HCT116 (cell line): ENCODE measurements around the gene KCNE1. TPM values are rescaled to one million over a fixed set of nuclear protein-coding genes. Genes with fewer than 3 reads are reported as not detected.

Source experiments
- ATAC-seq: fragments of 200-7000 bp; cut with Tn5 transposase; 2 replicates; pipeline ENCODE4 v1.9.1; 2020; ENCODE audit warnings: mild to moderate bottlenecking, moderate library complexity
- BruUV-seq: library from RNA; stranded (reverse); fragments of 400-500 nt; replicated peaks from 2 replicates; lab custom pipeline; 2021; lab: Mats Ljungman, UMichigan
- CTCF ChIA-PET: fragments of 300-600 bp; sonication (Branson Sonifier 250); formaldehyde crosslinking; loops from one replicate; lab custom pipeline; 2021; ENCODE audit warnings: antibody characterized with exemption; lab: Charles Lee
- POLR2A ChIA-PET: fragments of 300-600, 350-600 bp; sonication (Branson Sonifier 250); formaldehyde crosslinking; loops from one replicate; lab custom pipeline; 2021; ENCODE audit warnings: antibody characterized with exemption; lab: Charles Lee
- RAD21 ChIA-PET, 2 experiments: fragments of 300-600 bp; sonication (Branson Sonifier 250); formaldehyde crosslinking; loops; one replicate each; lab custom pipeline; 2023; ENCODE audit warnings: low total read pairs in 2 of 2; ENCODE audit not compliant: uncharacterized antibody in 2 of 2, unreplicated experiment in 2 of 2, low non-redundant PET in 1 of 2; lab: Charles Lee
- DNase-seq: peaks from one replicate; pipeline ENCODE4 v3.0.0-alpha.2; 2010; ENCODE audit warnings: low read depth, low spot score
- H2AFZ ChIP-seq: fragments of 200-600 bp; shearing (Covaris generic), sonication (generic); 2 replicates; pipeline ENCODE4 v1.6.1; 2017; ENCODE audit warnings: low read depth, mixed run types, mixed read lengths, antibody characterized with exemption, low read length; ENCODE audit not compliant: poor library complexity, severe bottlenecking
- H3K27ac ChIP-seq: 2 replicates; pipeline ENCODE4 v1.5.1; 2012; ENCODE audit warnings: low read depth, low read length
- H3K27me3 ChIP-seq: fragments of 200-600 bp; sonication (generic); 2 replicates; pipeline ENCODE4 v1.6.1; 2016; ENCODE audit warnings: mixed run types, low read length, mixed read lengths; ENCODE audit not compliant: insufficient read depth
- H3K36me3 ChIP-seq, 2 experiments: fragments of 200-500 bp in 1 of 2; fragments of 200-600 bp in 1 of 2; sonication (Bioruptor generic) in 1 of 2; sonication (generic) in 1 of 2; 2 replicates each; pipeline versions ENCODE4 v1.5.1 to v1.6.1; 2014 to 2016; ENCODE audit warnings: low read length in 2 of 2, inconsistent platforms in 1 of 2, mixed read lengths in 1 of 2, mixed run types in 1 of 2; ENCODE audit not compliant: insufficient read depth in 2 of 2, control insufficient read depth in 1 of 2
- H3K4me1 ChIP-seq, 2 experiments: fragments of 200-600 bp in 1 of 2; sonication (generic) in 1 of 2; 2 replicates each; pipeline versions ENCODE4 v1.5.1 to v1.6.1; 2012 to 2017; ENCODE audit warnings: low read length in 2 of 2, inconsistent platforms in 1 of 2, mild to moderate bottlenecking in 1 of 2, mixed read lengths in 1 of 2, mixed run types in 1 of 2, moderate library complexity in 1 of 2; ENCODE audit not compliant: insufficient read depth in 2 of 2, control insufficient read depth in 1 of 2
- H3K4me2 ChIP-seq: fragments of 200-600 bp; sonication (generic); 2 replicates; pipeline ENCODE4 v1.6.1; 2017; ENCODE audit warnings: mixed run types, low read length, mixed read lengths
- H3K4me3 ChIP-seq, 2 experiments: fragments of 200-600 bp in 1 of 2; sonication (generic) in 1 of 2; replicated peaks in 1 of 2; 2 replicates each; pipeline ENCODE4 v1.5.1; 2011 to 2016; ENCODE audit warnings: low read length in 2 of 2, control low read depth in 1 of 2, low read depth in 1 of 2, mild to moderate bottlenecking in 1 of 2, mixed read lengths in 1 of 2, mixed run types in 1 of 2
- H3K79me2 ChIP-seq: fragments of 200-600 bp; sonication (generic); 2 replicates; pipeline ENCODE4 v1.6.1; 2017; ENCODE audit warnings: mild to moderate bottlenecking, mixed run types, low read length, moderate library complexity, mixed read lengths; ENCODE audit not compliant: insufficient read depth
- H3K9ac ChIP-seq: fragments of 200-600 bp; sonication (generic); 2 replicates; pipeline ENCODE4 v1.6.1; 2016; ENCODE audit warnings: low read length, mixed read lengths
- H3K9me2 ChIP-seq: fragments of 200-600 bp; sonication (generic), shearing (Covaris generic); 2 replicates; pipeline ENCODE4 v1.6.1; 2017; ENCODE audit warnings: mixed run types, mild to moderate bottlenecking, moderate library complexity; ENCODE audit not compliant: insufficient read depth
- H3K9me3 ChIP-seq, 2 experiments: fragments of 200-500 bp in 1 of 2; fragments of 200-600 bp in 1 of 2; sonication (Bioruptor generic) in 1 of 2; sonication (generic) in 1 of 2; 2 replicates each; pipeline ENCODE4 v1.6.1; 2014 to 2017; ENCODE audit warnings: low read length in 2 of 2, mixed read lengths in 2 of 2, inconsistent platforms in 1 of 2, low read depth in 1 of 2, mild to moderate bottlenecking in 1 of 2, mixed run types in 1 of 2, moderate library complexity in 1 of 2; ENCODE audit not compliant: control insufficient read depth in 1 of 2, insufficient read depth in 1 of 2
- H4K20me1 ChIP-seq: fragments of 200-600 bp; sonication (generic), shearing (Covaris generic); 2 replicates; pipeline ENCODE4 v1.6.1; 2017; ENCODE audit warnings: mixed run types, mild to moderate bottlenecking, moderate library complexity; ENCODE audit not compliant: insufficient read depth
- CBX3 ChIP-seq: IDR thresholded peaks from 2 replicates; pipeline ENCODE4 v1.6.1; 2012; ENCODE audit warnings: low read depth
- EGR1 ChIP-seq: IDR thresholded peaks from 2 replicates; pipeline ENCODE4 v1.6.1; 2012; ENCODE audit warnings: low read depth
- EZH2 ChIP-seq: fragments of 200-600 bp; sonication (generic); IDR thresholded peaks from 2 replicates; pipeline ENCODE4 v1.6.1; 2017; ENCODE audit warnings: antibody characterized with exemption, mixed run types
- EZH2phosphoT487 ChIP-seq: fragments of 200-600 bp; IDR thresholded peaks from 2 replicates; pipeline ENCODE4 v1.6.1; 2018; ENCODE audit warnings: antibody characterized with exemption, borderline replicate concordance
- FOSL1 ChIP-seq: IDR thresholded peaks from 2 replicates; pipeline ENCODE4 v1.6.1; 2012; ENCODE audit warnings: low read depth
- JUND ChIP-seq: IDR thresholded peaks from 2 replicates; pipeline ENCODE4 v1.6.1; 2012
- POLR2A ChIP-seq: IDR thresholded peaks from 2 replicates; pipeline ENCODE4 v1.7.0; 2011; ENCODE audit warnings: borderline replicate concordance; ENCODE audit not compliant: insufficient read depth, insufficient read length; ENCODE audit errors: extremely low read depth
- SIN3A ChIP-seq: IDR thresholded peaks from 2 replicates; pipeline ENCODE4 v1.6.1; 2012; ENCODE audit warnings: low read depth
- SP1 ChIP-seq: IDR thresholded peaks from 2 replicates; pipeline ENCODE4 v1.6.1; 2012; ENCODE audit warnings: low read depth
- SRF ChIP-seq: IDR thresholded peaks from 2 replicates; pipeline ENCODE4 v1.6.1; 2012; ENCODE audit warnings: low read depth
- YY1 ChIP-seq: IDR thresholded peaks from 2 replicates; pipeline ENCODE4 v1.6.1; 2011; ENCODE audit warnings: low read length, low read depth, moderate library complexity, mild to moderate bottlenecking; ENCODE audit not compliant: insufficient replicate concordance; ENCODE audit errors: extremely low read depth
- ZFX ChIP-seq: fragments of 450-650 bp; IDR thresholded peaks from 2 replicates; pipeline ENCODE4 v1.6.1; 2017
- intact Hi-C: fragments of 100-400 bp; cut with micrococcal nuclease; formaldehyde crosslinking; loops from 2 replicates; pipeline ENCODE4 v1.10.0; 2022
- total RNA-seq: library from RNA; stranded (reverse); gene quantifications from one replicate; pipeline ENCODE4 v1.2.1, GENCODE V29; 2021; ENCODE audit not compliant: unreplicated experiment
- TF ChIP-seq, protein P1 (sequence below): IDR thresholded peaks from 2 replicates; pipeline ENCODE4 v1.6.1; 2012
- TF ChIP-seq, protein P2 (sequence below): IDR thresholded peaks from 2 replicates; pipeline ENCODE4 v1.6.1; 2012
- TF ChIP-seq, protein P3 (sequence below): IDR thresholded peaks from 2 replicates; pipeline ENCODE4 v1.6.1; 2012; ENCODE audit warnings: low read depth

Gene KCNE1
- total RNA-seq, 1 experiment from 2014 or later, result not detected

DNA sequence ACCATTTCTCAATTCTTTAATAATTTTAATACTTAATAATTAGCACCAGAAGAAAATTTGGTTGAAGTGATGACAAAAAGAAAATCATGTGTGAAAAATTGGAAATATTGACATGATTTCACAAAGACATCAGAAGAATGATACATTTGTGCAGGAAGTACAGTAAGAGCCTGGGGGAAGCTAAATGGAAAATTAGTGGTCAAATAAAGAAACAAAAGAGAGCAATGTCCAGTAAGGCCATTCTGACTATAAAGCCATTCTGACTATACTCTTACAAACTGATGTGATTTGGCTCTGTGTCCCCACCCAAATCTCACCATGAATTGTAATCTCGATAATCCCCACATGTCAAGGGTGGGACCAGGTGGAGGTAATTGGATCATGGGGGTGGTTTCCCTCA, 48.6 kb upstream of the KCNE1 start:
- Histone ChIP-seq H3K79me2 (no peaks in the 10 kb centered on the region), H3K27ac (no peak overlapping the region), H3K4me1 (no peaks in the 10 kb centered on the region), H3K9me2 (no peaks in the 10 kb centered on the region), H4K20me1 (no peaks in the 10 kb centered on the region), H3K36me3 (no peaks in the 10 kb centered on the region), H2AFZ (no peak overlapping the region), H3K4me3 (no peak overlapping the region), H3K4me2 (no peak overlapping the region), H3K9me3 (no peaks in the 10 kb centered on the region), H3K27me3 (no peaks in the 10 kb centered on the region), H3K9ac (no peak overlapping the region)
- intact Hi-C loops, result no loop called here
- POLR2A ChIA-PET, result no interaction called here
- CTCF ChIA-PET, result no interaction called here
- ATAC-seq (no peak), DNase-seq (no peak)
- RAD21 ChIA-PET, result no interaction called here
- no TSS peak for BruUV-seq
- TF ChIP-seq SRF, result no peak
- no peak for TF ChIP-seq EGR1
- TF ChIP-seq, protein P1, sequence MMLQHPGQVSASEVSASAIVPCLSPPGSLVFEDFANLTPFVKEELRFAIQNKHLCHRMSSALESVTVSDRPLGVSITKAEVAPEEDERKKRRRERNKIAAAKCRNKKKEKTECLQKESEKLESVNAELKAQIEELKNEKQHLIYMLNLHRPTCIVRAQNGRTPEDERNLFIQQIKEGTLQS, result no peak
- TF ChIP-seq ZFX, result no peak
- TF ChIP-seq YY1, result no peak
- no peak for TF ChIP-seq FOSL1
- TF ChIP-seq, protein P2, sequence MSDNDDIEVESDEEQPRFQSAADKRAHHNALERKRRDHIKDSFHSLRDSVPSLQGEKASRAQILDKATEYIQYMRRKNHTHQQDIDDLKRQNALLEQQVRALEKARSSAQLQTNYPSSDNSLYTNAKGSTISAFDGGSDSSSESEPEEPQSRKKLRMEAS, result no peak
- TF ChIP-seq POLR2A, result no peak
- TF ChIP-seq, protein P3, sequence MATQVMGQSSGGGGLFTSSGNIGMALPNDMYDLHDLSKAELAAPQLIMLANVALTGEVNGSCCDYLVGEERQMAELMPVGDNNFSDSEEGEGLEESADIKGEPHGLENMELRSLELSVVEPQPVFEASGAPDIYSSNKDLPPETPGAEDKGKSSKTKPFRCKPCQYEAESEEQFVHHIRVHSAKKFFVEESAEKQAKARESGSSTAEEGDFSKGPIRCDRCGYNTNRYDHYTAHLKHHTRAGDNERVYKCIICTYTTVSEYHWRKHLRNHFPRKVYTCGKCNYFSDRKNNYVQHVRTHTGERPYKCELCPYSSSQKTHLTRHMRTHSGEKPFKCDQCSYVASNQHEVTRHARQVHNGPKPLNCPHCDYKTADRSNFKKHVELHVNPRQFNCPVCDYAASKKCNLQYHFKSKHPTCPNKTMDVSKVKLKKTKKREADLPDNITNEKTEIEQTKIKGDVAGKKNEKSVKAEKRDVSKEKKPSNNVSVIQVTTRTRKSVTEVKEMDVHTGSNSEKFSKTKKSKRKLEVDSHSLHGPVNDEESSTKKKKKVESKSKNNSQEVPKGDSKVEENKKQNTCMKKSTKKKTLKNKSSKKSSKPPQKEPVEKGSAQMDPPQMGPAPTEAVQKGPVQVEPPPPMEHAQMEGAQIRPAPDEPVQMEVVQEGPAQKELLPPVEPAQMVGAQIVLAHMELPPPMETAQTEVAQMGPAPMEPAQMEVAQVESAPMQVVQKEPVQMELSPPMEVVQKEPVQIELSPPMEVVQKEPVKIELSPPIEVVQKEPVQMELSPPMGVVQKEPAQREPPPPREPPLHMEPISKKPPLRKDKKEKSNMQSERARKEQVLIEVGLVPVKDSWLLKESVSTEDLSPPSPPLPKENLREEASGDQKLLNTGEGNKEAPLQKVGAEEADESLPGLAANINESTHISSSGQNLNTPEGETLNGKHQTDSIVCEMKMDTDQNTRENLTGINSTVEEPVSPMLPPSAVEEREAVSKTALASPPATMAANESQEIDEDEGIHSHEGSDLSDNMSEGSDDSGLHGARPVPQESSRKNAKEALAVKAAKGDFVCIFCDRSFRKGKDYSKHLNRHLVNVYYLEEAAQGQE, result no peak
- TF ChIP-seq EZH2, result no peak
- no peak for TF ChIP-seq CBX3
- TF ChIP-seq JUND, result no peak
- no peak for TF ChIP-seq SIN3A
- no peak for TF ChIP-seq EZH2phosphoT487
- no peak for TF ChIP-seq SP1
- TF ChIP-seq, all 23 proteins: peak for 0
